GM12801 (cell line): Measurements from ENCODE around the gene ARHGEF6.

Source experiments
- TF ChIP-seq, protein P1 (sequence below): IDR thresholded peaks from one replicate; pipeline ENCODE4 v1.5.1; 2011; ENCODE audit warnings: control low read depth; ENCODE audit not compliant: insufficient read length; ENCODE audit errors: extremely low read depth

Gene ARHGEF6

DNA sequence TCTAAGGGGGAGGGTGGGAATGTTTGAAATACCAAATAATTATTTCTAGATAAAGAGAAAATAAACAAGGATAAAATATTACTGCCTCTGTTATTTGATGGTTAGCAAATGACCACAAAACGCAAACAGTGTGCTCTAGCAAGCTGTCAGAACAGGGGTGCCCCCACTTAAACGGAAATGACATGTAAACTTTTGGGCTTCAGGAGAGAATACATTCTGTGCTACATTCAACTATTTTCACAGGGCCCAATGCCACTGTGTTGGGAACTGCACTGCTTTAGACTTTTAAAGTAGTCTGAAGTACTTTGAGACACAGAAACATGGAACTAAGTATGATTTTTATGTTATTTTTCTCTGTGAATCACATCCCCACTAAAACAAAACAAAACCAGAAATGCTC is 118.6 kb downstream of the ARHGEF6 start:
- TF ChIP-seq, protein P1, sequence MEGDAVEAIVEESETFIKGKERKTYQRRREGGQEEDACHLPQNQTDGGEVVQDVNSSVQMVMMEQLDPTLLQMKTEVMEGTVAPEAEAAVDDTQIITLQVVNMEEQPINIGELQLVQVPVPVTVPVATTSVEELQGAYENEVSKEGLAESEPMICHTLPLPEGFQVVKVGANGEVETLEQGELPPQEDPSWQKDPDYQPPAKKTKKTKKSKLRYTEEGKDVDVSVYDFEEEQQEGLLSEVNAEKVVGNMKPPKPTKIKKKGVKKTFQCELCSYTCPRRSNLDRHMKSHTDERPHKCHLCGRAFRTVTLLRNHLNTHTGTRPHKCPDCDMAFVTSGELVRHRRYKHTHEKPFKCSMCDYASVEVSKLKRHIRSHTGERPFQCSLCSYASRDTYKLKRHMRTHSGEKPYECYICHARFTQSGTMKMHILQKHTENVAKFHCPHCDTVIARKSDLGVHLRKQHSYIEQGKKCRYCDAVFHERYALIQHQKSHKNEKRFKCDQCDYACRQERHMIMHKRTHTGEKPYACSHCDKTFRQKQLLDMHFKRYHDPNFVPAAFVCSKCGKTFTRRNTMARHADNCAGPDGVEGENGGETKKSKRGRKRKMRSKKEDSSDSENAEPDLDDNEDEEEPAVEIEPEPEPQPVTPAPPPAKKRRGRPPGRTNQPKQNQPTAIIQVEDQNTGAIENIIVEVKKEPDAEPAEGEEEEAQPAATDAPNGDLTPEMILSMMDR, result no peak

DNA sequence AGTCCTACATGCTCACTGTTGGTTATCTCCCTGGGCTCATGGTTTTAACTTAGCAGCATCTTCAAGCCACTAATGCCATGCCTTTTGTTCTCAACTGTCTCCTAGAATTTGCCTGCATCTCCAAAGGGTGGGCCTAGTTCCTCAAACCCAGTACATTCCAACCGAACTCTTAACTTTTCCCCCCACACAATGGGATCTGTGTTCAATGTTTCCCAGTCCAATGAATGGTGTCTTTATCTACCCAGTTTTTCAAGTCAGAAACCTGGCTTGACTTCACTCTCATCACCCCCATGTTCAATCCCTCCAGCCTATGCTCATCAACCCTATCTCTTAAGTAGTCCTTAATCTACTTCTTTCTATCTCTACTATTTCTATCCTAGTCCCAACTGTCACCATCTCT is 119.8 kb downstream of the ARHGEF6 start:
- TF ChIP-seq, protein P1, result no peak

DNA sequence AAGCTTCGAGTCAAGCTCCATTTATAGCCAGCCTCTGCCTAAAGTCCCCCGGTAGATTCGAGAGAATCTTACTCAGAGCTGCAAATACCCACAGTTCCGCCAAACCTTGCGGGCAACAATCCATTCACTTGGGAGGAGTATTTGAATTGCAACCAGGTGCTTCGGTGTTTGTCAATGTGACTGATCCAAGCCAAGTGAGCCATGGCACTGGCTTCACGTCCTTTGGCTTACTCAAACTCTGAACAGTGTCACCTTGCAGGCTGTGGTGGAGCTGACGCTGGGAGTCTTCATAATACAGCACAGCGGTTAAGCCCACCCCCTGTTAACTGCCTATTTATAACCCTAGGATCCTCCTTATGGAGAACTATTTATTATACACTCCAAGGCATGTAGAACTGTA is 121.6 kb downstream of the ARHGEF6 start:
- TF ChIP-seq, protein P1, result no peak

DNA sequence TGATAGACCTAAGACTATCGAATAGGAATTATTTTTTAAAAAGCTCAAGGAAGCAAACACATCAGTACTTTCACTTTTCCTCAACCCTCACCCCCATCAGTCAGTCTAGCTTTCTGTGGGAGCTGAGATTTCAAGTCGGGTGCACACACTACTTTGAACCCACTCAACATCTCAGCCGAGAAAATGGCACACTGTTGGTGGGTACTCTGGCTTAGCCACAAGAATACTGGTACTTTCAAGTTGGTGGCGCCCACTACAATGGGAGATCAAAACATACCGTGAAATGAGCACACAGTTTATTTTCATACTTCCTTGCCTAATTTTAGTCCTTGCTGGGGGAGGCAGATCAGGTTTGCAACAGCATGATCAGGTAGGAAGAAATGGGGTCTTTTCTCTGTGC is 122.6 kb downstream of the ARHGEF6 start:
- TF ChIP-seq, protein P1, result no peak

DNA sequence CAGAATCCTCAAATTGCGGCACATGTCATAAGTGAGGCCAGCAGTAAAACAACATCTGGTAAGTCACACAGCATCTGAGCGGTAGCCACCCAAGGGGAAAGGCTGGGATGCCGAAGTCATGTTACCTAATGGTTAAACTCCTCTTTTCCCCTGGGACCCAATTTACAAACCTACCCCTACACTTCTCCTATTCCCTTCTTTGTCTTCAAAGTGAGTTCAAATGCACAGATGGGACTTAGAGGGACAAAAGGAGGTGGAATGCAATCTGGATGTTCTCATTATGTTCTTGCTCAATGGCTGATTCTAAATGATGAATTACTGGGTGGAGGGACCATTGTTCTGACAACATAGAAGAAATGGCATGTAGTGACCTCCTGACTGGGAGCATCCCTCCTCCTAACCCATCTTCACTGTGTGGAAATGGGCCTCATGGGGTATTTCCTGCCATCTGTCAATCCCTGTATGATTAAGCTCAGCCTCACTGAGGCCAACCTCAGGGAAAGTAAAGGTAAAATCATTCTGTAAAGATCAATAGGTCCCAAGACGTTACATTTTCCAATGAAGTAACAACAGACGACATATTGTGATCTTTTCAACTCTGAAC is 124.3 kb downstream of the ARHGEF6 start:
- TF ChIP-seq, protein P1, result no peak

DNA sequence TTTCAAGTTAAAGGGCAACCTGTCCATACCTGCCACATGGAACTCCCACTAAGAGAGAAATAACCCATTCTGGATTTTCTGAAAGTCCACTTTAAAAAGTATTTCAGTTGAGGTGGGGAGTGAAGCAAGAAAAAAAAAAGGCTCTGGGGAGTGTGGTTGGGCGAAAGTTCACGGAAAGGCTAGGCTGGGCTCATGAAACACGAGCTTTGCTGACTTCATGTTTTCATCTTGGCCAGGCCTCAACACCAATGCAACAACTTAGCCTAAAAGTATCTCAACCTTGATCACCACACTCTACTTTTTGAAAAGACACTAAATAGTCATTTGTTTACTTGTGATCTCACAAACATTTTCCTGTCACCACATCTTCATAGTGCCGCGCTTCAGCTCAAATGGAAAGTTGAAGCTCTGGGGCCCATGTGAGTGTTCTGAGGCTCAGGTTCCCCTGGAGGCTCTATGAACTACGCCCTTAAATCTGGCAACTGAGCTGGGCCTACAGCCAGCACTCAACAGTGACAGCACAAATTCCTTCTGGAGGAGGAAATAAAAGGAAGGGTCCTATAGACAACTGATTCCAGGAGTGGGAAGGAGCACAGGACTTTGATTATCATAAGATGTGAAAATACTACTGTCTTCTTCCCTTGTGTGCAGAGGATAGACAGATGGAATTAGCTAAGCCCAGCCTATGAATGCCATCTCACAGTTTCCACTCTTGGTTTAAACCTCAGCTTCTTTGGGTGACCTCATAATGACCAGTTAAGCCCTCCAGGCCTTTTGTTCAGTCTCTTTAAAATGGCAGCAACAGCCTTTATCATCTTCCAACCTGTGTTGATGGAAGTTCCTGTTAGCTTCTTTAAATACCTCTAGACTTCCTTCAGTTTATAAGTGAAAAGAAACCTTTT is 127.7 kb downstream of the ARHGEF6 start:
- TF ChIP-seq, protein P1, result no peak

DNA sequence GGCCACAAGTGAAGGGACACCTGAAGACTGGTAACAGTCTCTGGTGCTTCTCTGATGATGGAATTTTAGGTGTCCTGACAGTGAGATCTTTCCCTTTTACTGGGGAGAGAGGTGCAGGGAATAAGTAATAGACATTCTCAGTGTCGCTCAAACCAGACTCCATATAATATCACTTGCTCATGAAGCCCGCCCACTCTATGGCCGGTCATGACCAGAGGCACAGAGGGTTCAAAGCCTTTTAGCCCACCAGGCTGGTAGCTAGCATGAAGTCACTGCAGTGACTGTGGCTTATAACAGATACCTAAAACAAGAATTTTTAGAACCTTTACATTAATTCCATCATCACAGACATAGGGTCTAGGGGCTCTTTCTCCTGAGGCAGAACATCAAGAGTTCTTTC is 129.9 kb downstream of the ARHGEF6 start:
- TF ChIP-seq, protein P1, result no peak
